H1 (cell line): Measurements from ENCODE around the gene HDAC8. TPM values are rescaled to one million over a fixed set of nuclear protein-coding genes. Genes with fewer than 3 reads are reported as not detected.

Experiments used
- CTCF ChIA-PET: fragments of 300-600 bp; sonication (Branson Sonifier 250); formaldehyde crosslinking; loops from one replicate; lab custom pipeline; 2021; ENCODE audit not compliant: partially characterized antibody; lab: Charles Lee
- POLR2A ChIA-PET: fragments of 300-600 bp; sonication (Branson Sonifier 250); formaldehyde crosslinking; loops from one replicate; lab custom pipeline; 2021; ENCODE audit warnings: inconsistent platforms; ENCODE audit not compliant: partially characterized antibody; lab: Charles Lee
- DNase-seq, 2 experiments: peaks; one replicate each; pipeline versions ENCODE4 v3.0.0 to v3.0.0-alpha.2; 2010 to 2022; ENCODE audit warnings: low spot score in 2 of 2, low read depth in 1 of 2, mixed read lengths in 1 of 2
- FAIRE-seq: peaks from 2 replicates; lab custom pipeline; 2011; peaks lifted over from hg19 to GRCh38; lab: Jason Lieb, UNC
- H2AFZ ChIP-seq: 2 replicates; pipeline ENCODE4 v1.8.1; 2012; ENCODE audit warnings: low read length, inconsistent platforms
- H2AK5ac ChIP-seq: 2 replicates; pipeline ENCODE4 v1.6.1; 2013; ENCODE audit warnings: low read depth, low read length
- H2BK120ac ChIP-seq: replicated peaks from 2 replicates; pipeline ENCODE3; 2013; ENCODE audit warnings: low read depth, low read length, inconsistent platforms
- H2BK12ac ChIP-seq: 2 replicates; pipeline ENCODE4 v1.6.1; 2013; ENCODE audit warnings: low read depth, low read length
- H2BK15ac ChIP-seq: 2 replicates; pipeline ENCODE4 v1.6.1; 2013; ENCODE audit warnings: low read length
- H2BK20ac ChIP-seq: 2 replicates; pipeline ENCODE4 v1.6.1; 2013; ENCODE audit warnings: low read length
- H2BK5ac ChIP-seq: 2 replicates; pipeline ENCODE4 v1.6.1; 2013; ENCODE audit warnings: low read depth, low read length
- H3K14ac ChIP-seq: 2 replicates; pipeline ENCODE4 v1.6.1; 2013; ENCODE audit warnings: inconsistent platforms; ENCODE audit not compliant: insufficient read length
- H3K18ac ChIP-seq: 2 replicates; pipeline ENCODE4 v1.6.1; 2013; ENCODE audit warnings: low read length; ENCODE audit errors: extremely low read depth
- H3K23ac ChIP-seq: 2 replicates; pipeline ENCODE4 v1.6.1; 2013; ENCODE audit warnings: inconsistent platforms; ENCODE audit not compliant: insufficient read length
- H3K23me2 ChIP-seq: 2 replicates; pipeline ENCODE4 v1.6.1; 2013; ENCODE audit warnings: low read depth, low read length
- H3K27ac ChIP-seq: 2 replicates; pipeline ENCODE4 v1.6.1; 2011; ENCODE audit warnings: low read depth, low read length, inconsistent platforms
- H3K27me3 ChIP-seq, 4 experiments: replicated peaks in 1 of 4; 1 replicate in 1 of 4; 2 replicates in 3 of 4; pipeline versions ENCODE4 v1.6.1 to v1.8.1; 2011 to 2013; ENCODE audit warnings: low read length in 3 of 4, mild to moderate bottlenecking in 3 of 4, inconsistent platforms in 2 of 4, mixed read lengths in 2 of 4, moderate library complexity in 1 of 4; ENCODE audit not compliant: control insufficient read depth in 3 of 4, insufficient read depth in 3 of 4; ENCODE audit errors: extremely low read depth in 1 of 4
- H3K36me3 ChIP-seq, 4 experiments: 2 replicates each; pipeline versions ENCODE4 v1.6.1 to v1.8.1; 2011 to 2013; ENCODE audit warnings: mild to moderate bottlenecking in 4 of 4, low read length in 3 of 4, moderate library complexity in 2 of 4, control low read depth in 1 of 4, inconsistent platforms in 1 of 4; ENCODE audit not compliant: insufficient read depth in 4 of 4, control insufficient read depth in 2 of 4
- H3K4ac ChIP-seq: replicated peaks from 2 replicates; pipeline ENCODE3; 2013; ENCODE audit warnings: low read length, low read depth, mixed read lengths, inconsistent platforms; ENCODE audit not compliant: insufficient read length
- H3K4me1 ChIP-seq, 4 experiments: replicated peaks in 1 of 4; 1 replicate in 1 of 4; 2 replicates in 3 of 4; pipeline versions ENCODE4 v1.6.1 to v1.8.1; 2011 to 2013; ENCODE audit warnings: low read length in 3 of 4, inconsistent platforms in 2 of 4, mixed read lengths in 1 of 4; ENCODE audit not compliant: insufficient read depth in 4 of 4, control insufficient read depth in 3 of 4
- H3K4me2 ChIP-seq, 2 experiments: 2 replicates each; pipeline versions ENCODE4 v1.6.1 to v1.8.1; 2011 to 2013; ENCODE audit warnings: low read depth in 2 of 2, low read length in 2 of 2, control low read depth in 1 of 2, inconsistent platforms in 1 of 2, mild to moderate bottlenecking in 1 of 2; ENCODE audit not compliant: insufficient read depth in 1 of 2
- H3K4me3 ChIP-seq, 4 experiments: fragments of 200-600, 300-600 bp in 1 of 4; sonication (generic), shearing (Covaris generic), sonication (Bioruptor Twin) in 1 of 4; 2 replicates each; pipeline versions ENCODE4 v1.5.1 to v1.8.1; 2011 to 2016; ENCODE audit warnings: low read length in 4 of 4, low read depth in 3 of 4, control low read depth in 2 of 4, inconsistent platforms in 2 of 4, mild to moderate bottlenecking in 2 of 4, mixed read lengths in 1 of 4, moderate library complexity in 1 of 4; ENCODE audit not compliant: insufficient read depth in 2 of 4; ENCODE audit errors: extremely low read depth in 1 of 4
- H3K56ac ChIP-seq: replicated peaks from 2 replicates; pipeline ENCODE3; 2013; ENCODE audit warnings: low read depth, mild to moderate bottlenecking, mixed read lengths, low read length, inconsistent platforms; ENCODE audit not compliant: insufficient read length
- H3K79me1 ChIP-seq: 2 replicates; pipeline ENCODE4 v1.6.1; 2013; ENCODE audit warnings: low read depth, low read length, control low read depth
- H3K79me2 ChIP-seq, 2 experiments: 2 replicates each; pipeline versions ENCODE4 v1.6.1 to v1.8.1; 2012 to 2013; ENCODE audit warnings: low read length in 2 of 2, mild to moderate bottlenecking in 2 of 2, inconsistent platforms in 1 of 2; ENCODE audit not compliant: insufficient read depth in 2 of 2, control insufficient read depth in 1 of 2
- H3K9ac ChIP-seq, 4 experiments: replicated peaks in 1 of 4; 1 replicate in 1 of 4; 2 replicates in 3 of 4; pipeline versions ENCODE4 v1.6.1 to v1.8.1; 2011 to 2013; ENCODE audit warnings: low read depth in 3 of 4, low read length in 3 of 4, control low read depth in 2 of 4, mild to moderate bottlenecking in 2 of 4, moderate library complexity in 2 of 4, inconsistent platforms in 1 of 4; ENCODE audit errors: extremely low read depth in 1 of 4
- H3K9me3 ChIP-seq, 2 experiments: 2 replicates each; pipeline versions ENCODE4 v1.6.1 to v1.8.1; 2012 to 2013; ENCODE audit warnings: mild to moderate bottlenecking in 2 of 2, moderate library complexity in 2 of 2, control low read depth in 1 of 2, inconsistent platforms in 1 of 2, low read depth in 1 of 2, low read length in 1 of 2, mixed read lengths in 1 of 2; ENCODE audit not compliant: insufficient read depth in 2 of 2
- H4K20me1 ChIP-seq, 2 experiments: replicated peaks in 1 of 2; 2 replicates each; pipeline versions ENCODE3 to v1.8.1; 2011 to 2013; ENCODE audit warnings: inconsistent platforms in 2 of 2, low read length in 2 of 2, mild to moderate bottlenecking in 1 of 2; ENCODE audit not compliant: insufficient read depth in 2 of 2, control insufficient read depth in 1 of 2
- H4K5ac ChIP-seq: 2 replicates; pipeline ENCODE4 v1.6.1; 2013; ENCODE audit warnings: low read length, low read depth, mixed read lengths, inconsistent platforms; ENCODE audit not compliant: insufficient read length
- H4K8ac ChIP-seq: 2 replicates; pipeline ENCODE4 v1.8.0; 2013; ENCODE audit warnings: mild to moderate bottlenecking, moderate library complexity, low read length, inconsistent platforms; ENCODE audit not compliant: insufficient read depth; ENCODE audit errors: extremely low read depth
- H4K91ac ChIP-seq: replicated peaks from 2 replicates; pipeline ENCODE3; 2013; ENCODE audit warnings: low read length, mixed read lengths, inconsistent platforms; ENCODE audit not compliant: insufficient read length
- ASH2L ChIP-seq: fragments of 200-600, 300-600 bp; sonication (generic); IDR thresholded peaks from one replicate; pipeline ENCODE4 v1.7.1; 2017; ENCODE audit warnings: low read length
- BCL11A ChIP-seq, 2 experiments: IDR thresholded peaks; one replicate each; pipeline ENCODE4 v1.6.1; 2011; ENCODE audit warnings: low read depth in 2 of 2, low read length in 2 of 2, mild to moderate bottlenecking in 2 of 2
- CBX5 ChIP-seq: fragments of 300-800, 300-1000 bp; sonication (generic); IDR thresholded peaks from 2 replicates; pipeline ENCODE4 v1.7.1; 2016; ENCODE audit warnings: antibody characterized with exemption, low read length, low read depth
- EZH2 ChIP-seq: fragments of 200-600 bp; sonication (generic); IDR thresholded peaks from 2 replicates; pipeline ENCODE4 v1.7.1; 2012; ENCODE audit warnings: low read depth, mild to moderate bottlenecking, moderate library complexity, low read length, inconsistent platforms; ENCODE audit not compliant: severe bottlenecking
- FOSL1 ChIP-seq: IDR thresholded peaks from 2 replicates; pipeline ENCODE4 v1.6.1; 2011; ENCODE audit warnings: mild to moderate bottlenecking, low read depth, low read length, moderate library complexity; ENCODE audit not compliant: insufficient read depth
- GABPA ChIP-seq: IDR thresholded peaks from 2 replicates; pipeline ENCODE4 v1.6.1; 2011; ENCODE audit warnings: mild to moderate bottlenecking, low read length, moderate library complexity, borderline replicate concordance; ENCODE audit not compliant: insufficient read depth
- GTF2F1 ChIP-seq: IDR thresholded peaks from 2 replicates; pipeline ENCODE4 v1.6.1; 2012; ENCODE audit warnings: low read depth, low read length, improper control_type of control experiment, borderline replicate concordance
- NANOG ChIP-seq: IDR thresholded peaks from 2 replicates; pipeline ENCODE4 v1.6.1; 2011; ENCODE audit warnings: low read length, low read depth, mild to moderate bottlenecking, inconsistent platforms; ENCODE audit not compliant: insufficient read depth, poor library complexity, severe bottlenecking
- RBBP5 ChIP-seq: IDR thresholded peaks from 2 replicates; pipeline ENCODE4 v1.7.1; 2012; ENCODE audit warnings: low read depth, mild to moderate bottlenecking, inconsistent platforms, low read length, moderate library complexity, borderline replicate concordance
- RFX5 ChIP-seq: IDR thresholded peaks from 2 replicates; pipeline ENCODE4 v1.6.1; 2011; ENCODE audit warnings: low read depth, low read length, improper control_type of control experiment, borderline replicate concordance
- SUZ12 ChIP-seq: fragments of 200-600 bp; sonication (generic); IDR thresholded peaks from 2 replicates; pipeline ENCODE4 v1.6.1; 2012; ENCODE audit warnings: mild to moderate bottlenecking, inconsistent platforms, low read length, moderate library complexity, mixed read lengths
- WGBS, 2 experiments: shearing (Covaris generic) in 1 of 2; methylation state at CpG; one replicate each; pipeline versions ENCODE4 v1.1.6 to v1.1.7; 2013 to 2015; ENCODE audit warnings: low lambda C conversion rate in 2 of 2, mixed read lengths in 2 of 2, inconsistent platforms in 1 of 2, low coverage in 1 of 2, missing lambda C conversion rate in 1 of 2; ENCODE audit not compliant: insufficient replicate concordance in 2 of 2, insufficient coverage in 1 of 2, insufficient read length in 1 of 2; ENCODE audit errors: extremely low coverage in 1 of 2, missing lambda C conversion rate in 1 of 2; 5-methylcytosine and 5-hydroxymethylcytosine counted together
- polyA plus RNA-seq, 7 experiments: library from polyadenylated mRNA; depleted of rRNA in 3 of 7; stranded (reverse) in 5 of 7; unstranded in 2 of 7; fragments of >200 nt in 5 of 7; fragments of 200-250 nt in 2 of 7; gene quantifications; 1 replicate in 5 of 7; 2 replicates in 1 of 7; 4 replicates in 1 of 7; pipeline versions ENCODE4 v1.2.1 to v1.2.3, GENCODE V29; 2011 to 2013; ENCODE audit warnings: missing spikeins in 2 of 7, mixed read lengths in 2 of 7
- total RNA-seq: library from RNA; stranded (reverse); fragmentation: NEBNext Ultra II Directional; extraction: Animal tissue kit (Norgen Biotek cat#: 25700); gene quantifications from 2 replicates; pipeline ENCODE4 v1.2.1, GENCODE V29; 2021

The HDAC8 gene
- total and polyA plus RNA-seq, 2 of the 8 experiments (the other 6 are each of a cell fraction or from before 2014, with no cell fraction given), result 9.7 to 20.3 TPM

DNA sequence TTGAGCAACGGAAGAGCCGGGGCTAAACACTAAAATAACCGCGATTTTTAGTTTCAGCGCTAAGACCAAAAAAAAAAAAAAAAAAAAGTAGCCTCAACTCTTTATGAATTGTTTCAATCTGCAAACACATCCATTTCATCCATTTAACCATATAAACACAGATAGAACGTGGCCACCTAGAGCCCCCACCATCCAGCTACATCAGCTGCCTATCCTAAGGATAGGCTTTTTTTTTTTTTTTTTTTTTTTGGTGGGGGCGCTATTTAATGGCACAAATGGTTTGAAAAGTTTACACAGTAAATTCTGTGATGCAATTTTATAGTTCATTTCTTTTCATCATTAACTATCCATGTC lies 492 bp upstream of the HDAC8 start:
- H3K4ac ChIP-seq, result no peak overlapping the region
- no peak for FAIRE-seq
- H2BK20ac ChIP-seq, result no peak overlapping the region
- no peak overlapping the region for H3K18ac ChIP-seq
- 0% methylated on average over 4 of the region's 7 CpGs; no CpG with 5 or more reads in 1 of the 2 experiments for WGBS, 2 experiments
- H3K27me3 ChIP-seq, result no peaks in the 10 kb centered on the region
- H4K5ac ChIP-seq, result no peak overlapping the region
- CTCF ChIA-PET, result no interaction called here
- POLR2A ChIA-PET, result no interaction called here
- DNase-seq, result no peak
- H3K79me2 ChIP-seq, result no peaks in the 10 kb centered on the region
- H3K9ac ChIP-seq, result no peak overlapping the region
- H3K4me1 ChIP-seq, result no peaks in the 10 kb centered on the region
- peak overlapping the region; percentile 64 for H2AFZ ChIP-seq
- H2BK12ac ChIP-seq, result no peak overlapping the region
- no peaks in the 10 kb centered on the region for H3K79me1 ChIP-seq
- H3K27ac ChIP-seq, result peak overlapping the region; percentile 88; the same call in 1 of the 2 replicates
- H3K14ac ChIP-seq, result no peak overlapping the region
- peak overlapping the region; percentile 68 to 79 for H3K4me2 ChIP-seq
- no peak overlapping the region for H3K56ac ChIP-seq
- no peaks in the 10 kb centered on the region for H3K23me2 ChIP-seq
- no peak overlapping the region for H3K23ac ChIP-seq
- no peak overlapping the region for H2BK15ac ChIP-seq
- H3K4me3 ChIP-seq, result peak overlapping the region; percentile 75 to 98 (median 82)
- no peak overlapping the region for H4K91ac ChIP-seq
- no peaks in the 10 kb centered on the region for H3K9me3 ChIP-seq
- no peak overlapping the region for H4K8ac ChIP-seq
- no peaks in the 10 kb centered on the region for H4K20me1 ChIP-seq
- H3K36me3 ChIP-seq, result peaks cover 2 to 6% (median 2%) of the 10 kb centered on the region in 4 experiments; a peak in 4 of 8 replicates
- TF ChIP-seq RBBP5, result no peak
- no peak for TF ChIP-seq EZH2
- no peak for TF ChIP-seq GTF2F1
- no peak for TF ChIP-seq RFX5
- no peak for TF ChIP-seq CBX5
- no peak for TF ChIP-seq GABPA
- no peak for TF ChIP-seq ASH2L
- no peak for TF ChIP-seq BCL11A (IDR thresholded peaks at IDR 0.05; ENCODE audit: low read depth in 2 of 2, low read length in 2 of 2)
- TF ChIP-seq NANOG, result no peak
- TF ChIP-seq SUZ12, result no peak
- no peak for TF ChIP-seq FOSL1
- H2BK5ac ChIP-seq, result no peak overlapping the region
- no peak overlapping the region for H2BK120ac ChIP-seq
- no peak overlapping the region for H2AK5ac ChIP-seq
